ENCODE measurements around the gene TNFRSF8. TPM values are rescaled to one million over a fixed set of nuclear protein-coding genes. Genes with fewer than 3 reads are reported as not detected.

The TNFRSF8 gene
- total RNA-seq, 1 donor from 2014 or later = not detected

- no peaks in the 10 kb centered on the region for H3K27me3 Mint-ChIP-seq (ENCODE audit: low read depth)
- H3K4me1 Mint-ChIP-seq = peaks cover 7% of the 10 kb centered on the region
- no peak overlapping the region for H3K4me3 Mint-ChIP-seq
- TF ChIP-seq CTCF (conservative IDR thresholded peaks at IDR 0.05) = no peak
- H3K9me3 Mint-ChIP-seq = no peaks in the 10 kb centered on the region
- H3K36me3 Mint-ChIP-seq (ENCODE audit: low read depth) = no peaks in the 10 kb centered on the region
- no peak for DNase-seq (ENCODE audit: low read depth, low spot score)
- H3K27ac Mint-ChIP-seq (ENCODE audit: unreplicated experiment) = peak overlapping the region; percentile 35
Observed at GRCh38 chr1:12141163-12141850, 78.2 kb downstream of the TNFRSF8 start.

GRCh38 chr1:12142141-12142823 lies 79.2 kb downstream of the TNFRSF8 start:
- no peak for TF ChIP-seq CTCF (conservative IDR thresholded peaks at IDR 0.05)
- H3K4me1 Mint-ChIP-seq = peaks cover 17% of the 10 kb centered on the region

GRCh38 chr1:12142891-12143630 lies 80.0 kb downstream of the TNFRSF8 start:
- peak overlapping the region; percentile 67 for H3K27ac Mint-ChIP-seq (ENCODE audit: unreplicated experiment)
- no peaks in the 10 kb centered on the region for H3K9me3 Mint-ChIP-seq
- H3K27me3 Mint-ChIP-seq (ENCODE audit: low read depth) = no peaks in the 10 kb centered on the region
- no peaks in the 10 kb centered on the region for H3K36me3 Mint-ChIP-seq (ENCODE audit: low read depth)
- DNase-seq (ENCODE audit: low read depth, low spot score) = no peak
- no peak for TF ChIP-seq CTCF (conservative IDR thresholded peaks at IDR 0.05)
- no peak overlapping the region for H3K4me3 Mint-ChIP-seq
- peaks cover 17% of the 10 kb centered on the region for H3K4me1 Mint-ChIP-seq

More at GRCh38 chr1:12142141-12142823, 79.2 kb downstream of the TNFRSF8 start:
- Mint-ChIP-seq H3K9me3 (no peaks in the 10 kb centered on the region), H3K4me3 (no peak overlapping the region), H3K36me3 (ENCODE audit: low read depth) (no peaks in the 10 kb centered on the region), H3K27ac (ENCODE audit: unreplicated experiment) (no peak overlapping the region), H3K27me3 (ENCODE audit: low read depth) (no peaks in the 10 kb centered on the region)
- no peak for DNase-seq (ENCODE audit: low read depth, low spot score)

GRCh38 chr1:12143631-12144155 lies 80.6 kb downstream of the TNFRSF8 start:
- Mint-ChIP-seq H3K4me3 (no peak overlapping the region), H3K36me3 (ENCODE audit: low read depth) (no peaks in the 10 kb centered on the region), H3K27ac (ENCODE audit: unreplicated experiment) (peak overlapping the region; percentile 1), H3K27me3 (ENCODE audit: low read depth) (no peaks in the 10 kb centered on the region), H3K4me1 (peaks cover 17% of the 10 kb centered on the region), H3K9me3 (no peaks in the 10 kb centered on the region)
- DNase-seq (ENCODE audit: low read depth, low spot score) = no peak
- TF ChIP-seq CTCF (conservative IDR thresholded peaks at IDR 0.05) = no peak

- no peak overlapping the region for H3K4me3 Mint-ChIP-seq
- peaks cover 17% of the 10 kb centered on the region for H3K4me1 Mint-ChIP-seq
- H3K36me3 Mint-ChIP-seq (ENCODE audit: low read depth) = no peaks in the 10 kb centered on the region
- TF ChIP-seq CTCF (conservative IDR thresholded peaks at IDR 0.05) = no peak
- DNase-seq (ENCODE audit: low read depth, low spot score) = no peak
- no peaks in the 10 kb centered on the region for H3K27me3 Mint-ChIP-seq (ENCODE audit: low read depth)
- no peak overlapping the region for H3K27ac Mint-ChIP-seq (ENCODE audit: unreplicated experiment)
- no peaks in the 10 kb centered on the region for H3K9me3 Mint-ChIP-seq
Observed at GRCh38 chr1:12144236-12144635, 81.1 kb downstream of the TNFRSF8 start.
